Measurements from ENCODE around the gene BACH1.

BACH1 gene

GRCh38 chr21:29293495-29293894 lies 5.2 kb upstream of the BACH1 start:
- no peaks in the 10 kb centered on the region for H4K20me1 ChIP-seq (ENCODE audit: control insufficient read depth, insufficient read depth, low read depth, low read length)
- peak overlapping the region; percentile 22; the same call in 1 of the 2 replicates for H3K4me3 ChIP-seq (ENCODE audit: low read length)
- peak overlapping the region; percentile 56 for H3K4me2 ChIP-seq (ENCODE audit: low read length)
- H3K79me2 ChIP-seq (ENCODE audit: control insufficient read depth, low read length) = no peaks in the 10 kb centered on the region
- peaks cover 4% of the 10 kb centered on the region for H3F3A ChIP-seq (ENCODE audit: control insufficient read depth, insufficient read depth)
- H3K9me3 ChIP-seq (ENCODE audit: control insufficient read depth, insufficient read depth, low read length) = no peaks in the 10 kb centered on the region
- H3K36me3 ChIP-seq (ENCODE audit: control insufficient read depth, low read length) = no peaks in the 10 kb centered on the region
- H3K27me3 ChIP-seq (ENCODE audit: control insufficient read depth, low read length) = no peaks in the 10 kb centered on the region
- H3K27ac ChIP-seq (ENCODE audit: low read depth, low read length) = peak overlapping the region; percentile 38
- TF ChIP-seq CTCF (IDR thresholded peaks at IDR 0.05; ENCODE audit: low read depth, low read length, poor library complexity, severe bottlenecking) (no peak), EZH2phosphoT487 (IDR thresholded peaks at IDR 0.05; ENCODE audit: borderline replicate concordance, low read length) (no peak)
- H3K4me1 ChIP-seq (ENCODE audit: control insufficient read depth, low read length) = peaks cover 21% of the 10 kb centered on the region
- H3K9me2 ChIP-seq (replicated peaks; ENCODE audit: control insufficient read depth, low read length) = no peaks in the 10 kb centered on the region

GRCh38 chr21:29295066-29295650 lies 3.6 kb upstream of the BACH1 start:
- no peak overlapping the region for H3K4me2 ChIP-seq (ENCODE audit: low read length)
- peaks cover 28% of the 10 kb centered on the region for H3K4me1 ChIP-seq (ENCODE audit: control insufficient read depth, low read length)
- no peaks in the 10 kb centered on the region for H3K9me3 ChIP-seq (ENCODE audit: control insufficient read depth, insufficient read depth, low read length)
- peaks cover 4% of the 10 kb centered on the region; the same call in 1 of the 2 replicates for H3K36me3 ChIP-seq (ENCODE audit: control insufficient read depth, low read length)
- H3K4me3 ChIP-seq (ENCODE audit: low read length) = no peak overlapping the region
- no peak overlapping the region for H3K27ac ChIP-seq (ENCODE audit: low read depth, low read length)
- no peaks in the 10 kb centered on the region for H3K9me2 ChIP-seq (replicated peaks; ENCODE audit: control insufficient read depth, low read length)
- no peaks in the 10 kb centered on the region for H3K27me3 ChIP-seq (ENCODE audit: control insufficient read depth, low read length)
- peaks cover 10% of the 10 kb centered on the region for H3K79me2 ChIP-seq (ENCODE audit: control insufficient read depth, low read length)
- no peak for TF ChIP-seq EZH2phosphoT487 (IDR thresholded peaks at IDR 0.05; ENCODE audit: borderline replicate concordance, low read length)
- TF ChIP-seq CTCF (IDR thresholded peaks at IDR 0.05; ENCODE audit: low read depth, low read length, poor library complexity, severe bottlenecking) = no peak
- H4K20me1 ChIP-seq (ENCODE audit: control insufficient read depth, insufficient read depth, low read depth, low read length) = no peaks in the 10 kb centered on the region
- peaks cover 9% of the 10 kb centered on the region for H3F3A ChIP-seq (ENCODE audit: control insufficient read depth, insufficient read depth)

GRCh38 chr21:29296446-29296845 lies 2.3 kb upstream of the BACH1 start:
- TF ChIP-seq CTCF (IDR thresholded peaks at IDR 0.05; ENCODE audit: low read depth, low read length, poor library complexity, severe bottlenecking) (no peak), EZH2phosphoT487 (IDR thresholded peaks at IDR 0.05; ENCODE audit: borderline replicate concordance, low read length) (no peak)

More at GRCh38 chr21:29296446-29296845, 2.3 kb upstream of the BACH1 start:
- Histone ChIP-seq H3K4me2 (ENCODE audit: low read length) (no peak overlapping the region), H3K79me2 (ENCODE audit: control insufficient read depth, low read length) (peaks cover 23% of the 10 kb centered on the region), H3K27ac (ENCODE audit: low read depth, low read length) (no peak overlapping the region), H3F3A (ENCODE audit: control insufficient read depth, insufficient read depth) (peaks cover 13% of the 10 kb centered on the region), H4K20me1 (ENCODE audit: control insufficient read depth, insufficient read depth, low read depth, low read length) (peaks cover 2% of the 10 kb centered on the region; the same call in 1 of the 2 replicates), H3K9me3 (ENCODE audit: control insufficient read depth, insufficient read depth, low read length) (no peaks in the 10 kb centered on the region), H3K36me3 (ENCODE audit: control insufficient read depth, low read length) (peaks cover 4% of the 10 kb centered on the region; the same call in 1 of the 2 replicates), H3K9me2 (replicated peaks; ENCODE audit: control insufficient read depth, low read length) (no peaks in the 10 kb centered on the region), H3K27me3 (ENCODE audit: control insufficient read depth, low read length) (no peaks in the 10 kb centered on the region), H3K4me1 (ENCODE audit: control insufficient read depth, low read length) (peaks cover 41% of the 10 kb centered on the region), H3K4me3 (ENCODE audit: low read length) (no peak overlapping the region)
